ENCODE results near the gene SPATA32. TPM values are rescaled to one million over a fixed set of nuclear protein-coding genes. Genes with fewer than 3 reads are reported as not detected.

The SPATA32 gene
- total RNA-seq, 2 experiments from 2014 or later = 0.20 to 0.27 TPM

- intact Hi-C loops (cut with DNase I, micrococcal nuclease) = loop anchor here (1.0 to 5.0 kb wide), 2 partner anchors 12 to 35 kb away; no protein-coding TSS in a partner anchor
- ATAC-seq (ENCODE audit: poor library complexity) = peak; percentile 15
- Mint-ChIP-seq H3K36me3 (ENCODE audit: low read depth) (peaks cover 40% of the 10 kb centered on the region), H3K4me3 (peak overlapping the region; percentile 89), H3K27ac (peak overlapping the region; percentile 84), H3K27me3 (no peaks in the 10 kb centered on the region), H3K4me1 (ENCODE audit: low read depth) (peaks cover 31% of the 10 kb centered on the region), H3K9me3 (no peaks in the 10 kb centered on the region)
- Histone ChIP-seq H3K27ac (ENCODE audit: low read depth in 1 of 2, low read length in 2 of 2) (peak overlapping the region; percentile 65), H3K9me3 (ENCODE audit: control insufficient read depth in 1 of 2, insufficient read depth in 1 of 2, low read length in 2 of 2) (no peaks in the 10 kb centered on the region), H3K4me1 (ENCODE audit: insufficient read depth, low read length) (peaks cover 32% of the 10 kb centered on the region), H3K4me3 (ENCODE audit: low read length) (peak overlapping the region; percentile 75), H3K36me3 (ENCODE audit: insufficient read depth, low read length) (peaks cover 43% of the 10 kb centered on the region), H3K27me3 (ENCODE audit: control insufficient read depth in 1 of 2, insufficient read depth in 2 of 2, low read length in 2 of 2) (no peaks in the 10 kb centered on the region)
- TF ChIP-seq CTCF (IDR thresholded peaks at IDR 0.05) = no peak
- DNase-seq = no peak
- POLR2A ChIA-PET = interaction anchor here (1.1 to 3.3 kb wide), 4 partner anchors 15 to 37 kb away, joined by 3 to 23 read pairs (median 4); no protein-coding TSS in a partner anchor
- CTCF ChIA-PET = interaction anchor here (1.4 to 1.9 kb wide), 3 partner anchors 9 to 44 kb away, joined by 5 to 6 read pairs (median 5); no protein-coding TSS in a partner anchor
Observed at GRCh38 chr17:45262516-45263476, 902 bp upstream of the SPATA32 start.

- H3K27me3 Mint-ChIP-seq = no peaks in the 10 kb centered on the region
Observed at GRCh38 chr17:45260204-45260783, 1.6 kb downstream of the SPATA32 start.

More at GRCh38 chr17:45260204-45260783, 1.6 kb downstream of the SPATA32 start:
- peak overlapping the region; percentile 84 for H3K27ac Mint-ChIP-seq
- intact Hi-C loops (cut with DNase I, micrococcal nuclease) = loop anchor here in 1 of 2 experiments (5.0 kb wide), 1 partner anchor 33 kb away; no protein-coding TSS in a partner anchor
- peaks cover 18% of the 10 kb centered on the region for H3K36me3 Mint-ChIP-seq (ENCODE audit: low read depth)
- H3K4me3 Mint-ChIP-seq = peak overlapping the region; percentile 89
- ATAC-seq (ENCODE audit: poor library complexity) (no peak), DNase-seq (no peak)
- ChIA-PET CTCF (interaction anchor here (0.5 to 3.2 kb wide), 5 partner anchors 13 to 61 kb away, joined by 3 to 10 read pairs (median 3); no protein-coding TSS in a partner anchor), POLR2A (interaction anchor here (6.5 kb wide), 1 partner anchor 12 kb away, joined by 59 read pairs; no protein-coding TSS in a partner anchor)
- no peaks in the 10 kb centered on the region for H3K9me3 Mint-ChIP-seq
- peaks cover 48% of the 10 kb centered on the region for H3K4me1 ChIP-seq (ENCODE audit: insufficient read depth, low read length)
- peaks cover 52% of the 10 kb centered on the region for H3K4me1 Mint-ChIP-seq (ENCODE audit: low read depth)
- H3K27me3 ChIP-seq (ENCODE audit: control insufficient read depth in 1 of 2, insufficient read depth in 2 of 2, low read length in 2 of 2) = no peaks in the 10 kb centered on the region
- no peak overlapping the region for H3K4me3 ChIP-seq (ENCODE audit: low read length)
- TF ChIP-seq CTCF (IDR thresholded peaks at IDR 0.05) = no peak
- H3K36me3 ChIP-seq (ENCODE audit: insufficient read depth, low read length) = peaks cover 20% of the 10 kb centered on the region
- no peaks in the 10 kb centered on the region for H3K9me3 ChIP-seq (ENCODE audit: control insufficient read depth in 1 of 2, insufficient read depth in 1 of 2, low read length in 2 of 2)
- no peak overlapping the region for H3K27ac ChIP-seq (ENCODE audit: low read depth in 1 of 2, low read length in 2 of 2)

All from CD4-positive, alpha-beta T cell (primary cell).